Measurements from ENCODE around the gene SASH1.

Gene SASH1

GRCh38 chr6:148307405-148307804, 35.2 kb upstream of the SASH1 start:
- H3K36me3 ChIP-seq (replicated peaks; ENCODE audit: insufficient read depth, low read length): no peaks in the 10 kb centered on the region
- H3K27ac ChIP-seq (ENCODE audit: low read length): no peak overlapping the region
- no peak overlapping the region for H2AFZ ChIP-seq (ENCODE audit: low read length)
- no peaks in the 10 kb centered on the region for H3K4me1 ChIP-seq (ENCODE audit: low read length)
- H3K4me2 ChIP-seq (ENCODE audit: low read depth, low read length): no peak overlapping the region
- H3K9me3 ChIP-seq (replicated peaks; ENCODE audit: insufficient read depth, low read length): no peaks in the 10 kb centered on the region
- no peaks in the 10 kb centered on the region for H4K20me1 ChIP-seq (ENCODE audit: insufficient read depth, low read length)
- no peak for TF ChIP-seq EZH2 (optimal IDR thresholded peaks at IDR 0.05; ENCODE audit: low read depth, low read length)
- no peak for TF ChIP-seq EZH2phosphoT487 (IDR thresholded peaks at IDR 0.05; ENCODE audit: low read length)
- no peak for TF ChIP-seq CTCF (IDR thresholded peaks at IDR 0.05; ENCODE audit: low read length)
- H3K9ac ChIP-seq (ENCODE audit: low read length): no peak overlapping the region
- H3F3A ChIP-seq (ENCODE audit: insufficient read depth, low read length): no peaks in the 10 kb centered on the region
- no peaks in the 10 kb centered on the region for H3K27me3 ChIP-seq (replicated peaks; ENCODE audit: insufficient read depth, low read length)
- no peak for DNase-seq
- no peaks in the 10 kb centered on the region for H3K9me2 ChIP-seq (replicated peaks; ENCODE audit: insufficient read depth, low read length)
- H3K4me3 ChIP-seq (ENCODE audit: low read length): no peak overlapping the region
- no peaks in the 10 kb centered on the region for H3K79me2 ChIP-seq (ENCODE audit: low read length)

GRCh38 chr6:148309301-148309700, 33.3 kb upstream of the SASH1 start:
- no peak overlapping the region for H3K4me3 ChIP-seq (ENCODE audit: low read length)
- no peaks in the 10 kb centered on the region for H3K36me3 ChIP-seq (replicated peaks; ENCODE audit: insufficient read depth, low read length)
- no peak overlapping the region for H3K4me2 ChIP-seq (ENCODE audit: low read depth, low read length)
- H3K27me3 ChIP-seq (replicated peaks; ENCODE audit: insufficient read depth, low read length): no peaks in the 10 kb centered on the region
- no peak overlapping the region for H3K27ac ChIP-seq (ENCODE audit: low read length)
- TF ChIP-seq CTCF (IDR thresholded peaks at IDR 0.05; ENCODE audit: low read length): no peak
- TF ChIP-seq EZH2 (optimal IDR thresholded peaks at IDR 0.05; ENCODE audit: low read depth, low read length): no peak
- TF ChIP-seq EZH2phosphoT487 (IDR thresholded peaks at IDR 0.05; ENCODE audit: low read length): no peak
- no peaks in the 10 kb centered on the region for H3K9me3 ChIP-seq (replicated peaks; ENCODE audit: insufficient read depth, low read length)
- no peak for DNase-seq
- H2AFZ ChIP-seq (ENCODE audit: low read length): no peak overlapping the region
- no peaks in the 10 kb centered on the region for H3K79me2 ChIP-seq (ENCODE audit: low read length)
- H3K9ac ChIP-seq (ENCODE audit: low read length): no peak overlapping the region
- H3F3A ChIP-seq (ENCODE audit: insufficient read depth, low read length): no peaks in the 10 kb centered on the region
- no peaks in the 10 kb centered on the region for H3K9me2 ChIP-seq (replicated peaks; ENCODE audit: insufficient read depth, low read length)
- H3K4me1 ChIP-seq (ENCODE audit: low read length): no peaks in the 10 kb centered on the region
- no peaks in the 10 kb centered on the region for H4K20me1 ChIP-seq (ENCODE audit: insufficient read depth, low read length)

- Histone ChIP-seq H3K4me3 (ENCODE audit: low read length) (no peak overlapping the region), H3K9ac (ENCODE audit: low read length) (no peak overlapping the region), H3K4me1 (ENCODE audit: low read length) (no peaks in the 10 kb centered on the region), H2AFZ (ENCODE audit: low read length) (no peak overlapping the region), H3K4me2 (ENCODE audit: low read depth, low read length) (no peak overlapping the region), H3F3A (ENCODE audit: insufficient read depth, low read length) (no peaks in the 10 kb centered on the region), H3K9me2 (replicated peaks; ENCODE audit: insufficient read depth, low read length) (no peaks in the 10 kb centered on the region), H3K79me2 (ENCODE audit: low read length) (no peaks in the 10 kb centered on the region), H3K27me3 (replicated peaks; ENCODE audit: insufficient read depth, low read length) (no peaks in the 10 kb centered on the region), H3K36me3 (replicated peaks; ENCODE audit: insufficient read depth, low read length) (no peaks in the 10 kb centered on the region), H3K27ac (ENCODE audit: low read length) (no peak overlapping the region), H3K9me3 (replicated peaks; ENCODE audit: insufficient read depth, low read length) (no peaks in the 10 kb centered on the region), H4K20me1 (ENCODE audit: insufficient read depth, low read length) (no peaks in the 10 kb centered on the region)
- no peak for DNase-seq
- TF ChIP-seq EZH2phosphoT487 (IDR thresholded peaks at IDR 0.05; ENCODE audit: low read length) (no peak), CTCF (IDR thresholded peaks at IDR 0.05; ENCODE audit: low read length) (no peak), EZH2 (optimal IDR thresholded peaks at IDR 0.05; ENCODE audit: low read depth, low read length) (no peak)
These were observed 30.5 kb upstream of the SASH1 start for GRCh38 chr6:148311966-148312669.
